Erythroblast (primary cell): ENCODE measurements around the gene RNASE7.
"Not testable (repeated sequence)": the region's sequence is repeated elsewhere in the genome, so short reads cannot be mapped to it uniquely, and the experiment has no call there.

ENCODE experiments used
- DNase-seq, 2 experiments: peaks; one replicate each; lab custom pipeline; 2025; lab: John Stamatoyannopoulos, UW
- GATA1 ChIP-seq: IDR thresholded peaks from 2 replicates; pipeline ENCODE4 v1.6.1; 2011; ENCODE audit warnings: low read depth, mild to moderate bottlenecking, control low read depth, low read length, moderate library complexity
- POLR2A ChIP-seq: IDR thresholded peaks from 2 replicates; pipeline ENCODE4 v1.6.1; 2011; ENCODE audit warnings: mild to moderate bottlenecking, low read length

RNASE7 gene, protein sequence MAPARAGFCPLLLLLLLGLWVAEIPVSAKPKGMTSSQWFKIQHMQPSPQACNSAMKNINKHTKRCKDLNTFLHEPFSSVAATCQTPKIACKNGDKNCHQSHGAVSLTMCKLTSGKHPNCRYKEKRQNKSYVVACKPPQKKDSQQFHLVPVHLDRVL

GRCh38 chr14:21041676-21042433 lies at the start of gene RNASE7:
TSS of gene RNASE7 (plus strand) at chr14:21042362. CDS start at chr14:21042993, 631 bp downstream.
- DNase-seq = peak; percentile 14 to 27
- no peak for TF ChIP-seq POLR2A
- no peak for TF ChIP-seq GATA1

GRCh38 chr14:20996521-20996920 lies 45.6 kb upstream of the RNASE7 start:
- TF ChIP-seq POLR2A (no peak), GATA1 (no peak)
- DNase-seq = no peak

GRCh38 chr14:20997115-20997514 lies 45.0 kb upstream of the RNASE7 start:
- no peak for DNase-seq
- TF ChIP-seq POLR2A (no peak), GATA1 (no peak)

- DNase-seq = no peak
- no peak for TF ChIP-seq POLR2A
- no peak for TF ChIP-seq GATA1
These were observed 44.6 kb upstream of the RNASE7 start for GRCh38 chr14:20997564-20997963.

- TF ChIP-seq POLR2A = no peak
- TF ChIP-seq GATA1 = no peak
- no peak for DNase-seq
These were observed 44.0 kb upstream of the RNASE7 start for GRCh38 chr14:20998139-20998538.

GRCh38 chr14:20998674-20999366 lies 43.3 kb upstream of the RNASE7 start, which contains the start of gene SLC39A2:
TSS of gene SLC39A2 (plus strand) at chr14:20999293. CDS start at chr14:20999447, 154 bp downstream.
- no peak for DNase-seq
- TF ChIP-seq POLR2A (no peak), GATA1 (no peak)

- TF ChIP-seq POLR2A (no peak), GATA1 (no peak)
- no peak for DNase-seq
These were observed 42.6 kb upstream of the RNASE7 start for GRCh38 chr14:20999591-20999990.

DNA sequence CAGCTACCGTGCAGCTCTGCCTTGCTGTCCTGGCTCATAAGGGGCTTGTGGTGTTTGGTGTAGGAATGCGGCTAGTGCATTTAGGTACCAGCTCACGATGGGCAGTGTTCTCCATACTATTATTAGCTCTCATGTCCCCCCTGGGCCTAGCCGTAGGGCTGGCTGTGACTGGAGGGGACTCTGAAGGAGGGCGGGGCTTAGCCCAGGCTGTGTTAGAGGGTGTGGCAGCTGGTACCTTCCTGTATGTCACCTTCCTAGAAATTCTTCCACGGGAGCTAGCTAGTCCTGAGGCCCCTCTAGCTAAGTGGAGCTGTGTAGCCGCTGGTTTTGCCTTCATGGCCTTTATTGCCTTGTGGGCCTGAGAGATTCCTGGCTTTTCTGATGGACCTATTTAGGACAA lies 40.9 kb upstream of the RNASE7 start:
- DNase-seq = no peak
- TF ChIP-seq GATA1 = no peak

DNA sequence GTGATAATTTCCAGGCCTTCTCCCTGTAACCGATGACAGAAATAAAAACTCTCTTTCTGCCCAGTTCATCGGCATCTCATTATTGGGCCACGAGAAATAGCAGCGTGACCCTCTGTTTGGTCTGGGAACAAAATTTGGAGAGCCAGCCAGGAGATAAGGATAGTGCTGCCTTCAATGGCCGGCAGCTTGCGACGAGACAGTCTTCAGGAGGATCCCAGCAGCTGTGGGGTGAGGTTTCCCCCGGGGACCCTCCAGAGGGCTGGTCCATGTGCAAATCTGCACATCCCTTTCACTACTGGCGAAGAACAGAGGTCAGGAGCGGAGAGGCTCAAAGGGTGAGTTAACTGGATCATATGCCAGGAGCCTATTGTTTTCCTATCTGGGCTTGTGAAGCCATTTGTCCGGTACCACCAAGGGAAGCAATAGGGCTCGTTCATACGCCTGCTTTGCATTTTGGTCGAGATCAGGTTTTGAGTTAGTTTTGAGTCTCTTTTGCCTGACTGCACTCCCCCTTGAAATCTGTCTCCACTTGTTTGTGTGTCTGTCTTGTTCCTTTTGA lies 38.3 kb upstream of the RNASE7 start:
- TF ChIP-seq POLR2A (no peak), GATA1 (no peak)
- no peak for DNase-seq

DNA sequence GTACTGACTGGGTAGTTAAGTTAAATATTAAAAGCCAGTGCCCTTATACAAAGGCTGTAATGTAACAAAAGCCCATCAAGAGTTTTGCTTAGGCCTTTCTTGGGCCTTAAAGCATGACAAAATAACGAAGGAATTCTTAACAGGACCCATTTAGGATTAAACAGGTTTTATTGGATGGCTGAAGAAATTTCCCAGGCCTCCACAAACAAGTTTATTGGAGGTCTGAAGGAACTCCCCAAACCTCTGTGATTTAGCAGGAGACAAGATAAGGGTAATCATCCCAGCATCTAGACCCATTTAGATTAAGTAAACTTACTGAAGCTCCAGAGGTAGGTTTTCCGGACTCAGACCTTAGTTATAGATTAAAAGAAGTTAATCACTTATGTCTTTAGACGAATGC lies 32.4 kb upstream of the RNASE7 start:
- DNase-seq = not testable (repeated sequence)

- TF ChIP-seq POLR2A (no peak), GATA1 (no peak)
- no peak for DNase-seq
These were observed 31.0 kb upstream of the RNASE7 start for GRCh38 chr14:21011136-21011535.

DNA sequence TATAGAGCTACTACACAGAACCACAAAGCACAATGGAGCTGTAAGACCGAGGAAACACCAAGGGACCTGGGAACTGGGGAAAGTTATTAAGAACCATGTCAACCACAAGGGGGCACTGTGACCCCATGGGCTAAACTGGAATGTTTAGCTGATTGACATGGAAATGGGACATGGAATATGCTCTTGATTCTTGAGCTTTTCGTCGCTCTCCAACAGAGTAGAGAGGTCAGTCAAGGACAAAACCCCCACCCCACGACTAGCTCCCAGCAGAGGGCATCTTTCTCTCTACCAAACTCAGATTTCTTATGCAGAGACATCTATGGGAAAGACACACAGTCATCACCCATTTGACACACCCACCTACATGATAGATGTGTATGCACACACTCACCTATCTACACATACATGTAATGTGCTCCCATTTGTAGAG lies 27.4 kb upstream of the RNASE7 start:
- DNase-seq = peak; percentile 79 to 91
- no peak for TF ChIP-seq GATA1
- TF ChIP-seq POLR2A = no peak

DNA sequence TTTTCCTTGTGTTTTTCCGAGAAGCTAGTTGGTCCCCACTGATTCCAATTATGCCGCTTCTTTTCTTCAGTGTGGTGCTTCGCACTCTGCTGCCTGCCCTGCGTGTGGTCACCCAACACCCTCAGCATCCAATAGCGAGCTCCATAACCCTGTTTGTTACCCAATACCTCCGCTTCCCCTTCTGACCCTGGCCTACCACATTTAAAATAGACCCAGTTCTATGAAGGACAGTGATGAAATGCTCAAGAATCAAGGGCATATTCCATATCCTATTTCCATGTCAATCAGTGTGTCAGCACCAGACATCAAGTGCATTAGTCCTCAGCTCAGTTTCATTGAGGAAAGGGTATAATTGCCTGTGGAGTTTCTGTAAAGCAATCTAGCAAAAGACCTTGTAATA lies 26.9 kb upstream of the RNASE7 start:
- TF ChIP-seq POLR2A (no peak), GATA1 (no peak)
- no peak for DNase-seq
